Liver (tissue), 9 donors: ENCODE results near the gene PAX8. TPM values are rescaled to one million over a fixed set of nuclear protein-coding genes. Genes with fewer than 3 reads are reported as not detected.

ENCODE experiments used
- DNase-seq: peaks from one replicate; pipeline ENCODE4 v3.0.0-alpha.2; 2017; ENCODE audit warnings: low spot score
- H3K27ac ChIP-seq, 2 donors: one replicate each; pipeline ENCODE4 v1.7.0; 2013; ENCODE audit warnings: inconsistent platforms in 2 of 2, low read length in 2 of 2, control low read depth in 1 of 2, low read depth in 1 of 2, mild to moderate bottlenecking in 1 of 2
- H3K27me3 ChIP-seq, 4 donors: one replicate each; pipeline versions ENCODE4 v1.6.1 to v1.7.0; 2013; ENCODE audit warnings: low read length in 3 of 4, inconsistent platforms in 1 of 4, mild to moderate bottlenecking in 1 of 4, moderate library complexity in 1 of 4; ENCODE audit not compliant: control insufficient read depth in 4 of 4, insufficient read depth in 4 of 4
- H3K36me3 ChIP-seq, 4 donors: one replicate each; pipeline versions ENCODE4 v1.6.1 to v1.7.0; 2013; ENCODE audit warnings: low read length in 3 of 4, mild to moderate bottlenecking in 3 of 4, low read depth in 1 of 4, moderate library complexity in 1 of 4; ENCODE audit not compliant: control insufficient read depth in 4 of 4, insufficient read depth in 3 of 4
- H3K4me1 ChIP-seq, 4 donors: one replicate each; pipeline versions ENCODE4 v1.6.1 to v1.7.0; 2013; ENCODE audit warnings: low read length in 3 of 4, mild to moderate bottlenecking in 3 of 4, moderate library complexity in 1 of 4; ENCODE audit not compliant: control insufficient read depth in 4 of 4, insufficient read depth in 4 of 4
- H3K4me3 ChIP-seq, 3 donors: one replicate each; pipeline versions ENCODE4 v1.6.1 to v1.7.0; 2013; ENCODE audit warnings: low read length in 3 of 3, control low read depth in 1 of 3, low read depth in 1 of 3, mild to moderate bottlenecking in 1 of 3
- H3K9ac ChIP-seq, 2 donors: one replicate each; pipeline ENCODE4 v1.7.0; 2013; ENCODE audit warnings: low read length in 2 of 2, mild to moderate bottlenecking in 2 of 2, moderate library complexity in 2 of 2, control low read depth in 1 of 2, low read depth in 1 of 2
- H3K9me3 ChIP-seq, 4 donors: one replicate each; pipeline versions ENCODE4 v1.6.1 to v1.7.0; 2013; ENCODE audit warnings: low read length in 3 of 4; ENCODE audit not compliant: control insufficient read depth in 4 of 4
- EGR1 ChIP-seq, 2 donors: IDR thresholded peaks; 2 replicates each; pipeline ENCODE4 v1.6.1; 2016 to 2018; ENCODE audit warnings: antibody characterized with exemption in 2 of 2, low read depth in 2 of 2
- FOXA1 ChIP-seq: IDR thresholded peaks from 2 replicates; pipeline ENCODE4 v1.6.1; 2016; ENCODE audit warnings: antibody characterized with exemption
- FOXA2 ChIP-seq: IDR thresholded peaks from 2 replicates; pipeline ENCODE4 v1.6.1; 2016; ENCODE audit warnings: antibody characterized with exemption
- GABPA ChIP-seq, 2 donors: IDR thresholded peaks in 1 of 2; conservative IDR thresholded peaks in 1 of 2; 2 replicates each; pipeline ENCODE4 v1.6.1; 2016; ENCODE audit warnings: antibody characterized with exemption in 2 of 2, mild to moderate bottlenecking in 1 of 2, moderate library complexity in 1 of 2
- HNF4A ChIP-seq, 2 donors: conservative IDR thresholded peaks; 2 replicates each; pipeline ENCODE4 v1.6.1; 2016; ENCODE audit warnings: antibody characterized with exemption in 2 of 2, mild to moderate bottlenecking in 2 of 2
- HNF4G ChIP-seq: IDR thresholded peaks from 2 replicates; pipeline ENCODE4 v1.6.1; 2016; ENCODE audit warnings: antibody characterized with exemption
- JUND ChIP-seq, 2 donors: IDR thresholded peaks; 2 replicates each; pipeline ENCODE4 v1.6.1; 2016; ENCODE audit warnings: antibody characterized with exemption in 2 of 2
- NR2F2 ChIP-seq: IDR thresholded peaks from 2 replicates; pipeline ENCODE4 v1.6.1; 2016; ENCODE audit warnings: antibody characterized with exemption
- RAD21 ChIP-seq, 2 donors: IDR thresholded peaks; 2 replicates each; pipeline ENCODE4 v1.6.1; 2016; ENCODE audit warnings: antibody characterized with exemption in 2 of 2, mild to moderate bottlenecking in 2 of 2
- RXRA ChIP-seq, 2 donors: IDR thresholded peaks; 2 replicates each; pipeline ENCODE4 v1.6.1; 2017 to 2018; ENCODE audit warnings: antibody characterized with exemption in 2 of 2, mild to moderate bottlenecking in 1 of 2
- SP1 ChIP-seq: IDR thresholded peaks from 2 replicates; pipeline ENCODE4 v1.6.1; 2018; ENCODE audit warnings: antibody characterized with exemption, mild to moderate bottlenecking
- TAF1 ChIP-seq: conservative IDR thresholded peaks from 2 replicates; pipeline ENCODE4 v1.6.1; 2016; ENCODE audit warnings: antibody characterized with exemption, mild to moderate bottlenecking
- YY1 ChIP-seq: IDR thresholded peaks from 2 replicates; pipeline ENCODE4 v1.6.1; 2016; ENCODE audit warnings: antibody characterized with exemption, mild to moderate bottlenecking
- WGBS: extraction: QIAGEN DNeasy Blood & Tissue Kit; methylation state at CpG from one replicate; pipeline ENCODE4 v1.1.7; 2013; 5-methylcytosine and 5-hydroxymethylcytosine counted together
- polyA plus RNA-seq, 2 donors: library from polyadenylated mRNA; stranded (reverse) in 1 of 2; unstranded in 1 of 2; fragments of 200-250 nt in 1 of 2; fragments of >200 nt in 1 of 2; fragmentation: Nextera tagmentation in 1 of 2; extraction: Ambion mirVana in 1 of 2; gene quantifications; one replicate each; pipeline versions ENCODE4 v1.2.1 to v1.2.3, GENCODE V29; 2013 to 2015
- total RNA-seq, 2 donors: library from RNA; depleted of rRNA; stranded (reverse); fragments of >200 nt; gene quantifications; one replicate each; pipeline ENCODE4 v1.2.3, GENCODE V29; 2014
- TF ChIP-seq, protein P1 (sequence below): IDR thresholded peaks from 2 replicates; pipeline ENCODE4 v1.6.1; 2016; ENCODE audit warnings: antibody characterized with exemption
- TF ChIP-seq, protein P2 (sequence below): IDR thresholded peaks from 2 replicates; pipeline ENCODE4 v1.6.1; 2016; ENCODE audit warnings: antibody characterized with exemption
- TF ChIP-seq, protein P3 (sequence below): fragments of 150-350 bp; IDR thresholded peaks from 2 replicates; pipeline ENCODE4 v1.5.1; 2017; ENCODE audit warnings: improper control_type of control experiment, low read depth, low read length; ENCODE audit not compliant: missing input control
- TF ChIP-seq, protein P4 (sequence below): IDR thresholded peaks from 2 replicates; pipeline ENCODE4 v1.6.1; 2016; ENCODE audit warnings: antibody characterized with exemption, mild to moderate bottlenecking
- TF ChIP-seq, protein P5 (sequence below): IDR thresholded peaks from 2 replicates; pipeline ENCODE4 v1.6.1; 2016; ENCODE audit warnings: antibody characterized with exemption
- donor health status: healthy.
- donor health status: healthy.
- donor health status: healthy.
- donor health status: healthy.
- donor health status: healthy.

The PAX8 gene
- total and polyA plus RNA-seq, 4 donors, result 0.09 to 0.85 (median 0.33) TPM

DNA sequence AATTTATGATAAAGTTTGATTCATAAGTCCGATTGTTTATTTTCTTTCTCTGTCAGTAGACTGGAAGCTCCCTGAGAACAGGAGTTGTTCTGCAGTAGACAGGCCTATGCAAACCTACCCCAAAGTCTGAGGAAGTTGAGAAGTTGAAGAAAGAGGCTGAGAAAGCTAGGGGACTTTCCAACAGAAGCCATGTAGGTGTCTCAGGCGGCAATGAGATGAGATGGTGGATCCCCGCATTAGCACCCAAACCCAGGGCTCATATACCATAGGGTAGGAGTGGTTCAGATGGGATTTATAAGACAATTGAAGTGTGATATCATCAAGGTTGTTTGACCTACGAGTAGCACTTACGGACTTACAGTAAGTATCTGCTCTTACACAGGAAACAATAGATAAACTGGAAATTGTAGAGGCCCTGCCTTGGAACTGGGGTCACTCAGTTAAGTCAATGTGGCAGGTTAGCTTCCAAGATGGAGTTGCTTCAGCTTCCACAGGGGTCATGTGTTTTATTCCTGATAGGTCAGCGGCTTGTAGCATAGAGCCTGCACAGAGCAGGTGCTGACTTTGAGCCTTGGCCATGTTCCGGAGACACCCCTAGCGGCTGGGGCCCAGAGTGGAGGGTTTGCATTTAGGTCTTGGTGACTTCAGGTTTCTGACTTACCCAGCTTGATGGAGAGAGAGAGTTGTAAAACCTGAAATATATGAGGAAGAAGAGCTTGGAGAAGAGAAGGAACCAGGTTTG is 107.2 kb downstream of the PAX8 start:
- Histone ChIP-seq H3K36me3 (peaks cover 0 to 1% (median 0%) of the 10 kb centered on the region in 4 donors), H3K9ac (no peak overlapping the region), H3K27ac (no peak overlapping the region), H3K27me3 (no peaks in the 10 kb centered on the region), H3K4me1 (peaks cover 0 to 29% (median 18%) of the 10 kb centered on the region in 4 donors), H3K4me3 (no peak overlapping the region), H3K9me3 (no peaks in the 10 kb centered on the region)
- TF ChIP-seq NR2F2 (no peak), YY1 (no peak), JUND (IDR thresholded peaks at IDR 0.05) (no peak), RAD21 (IDR thresholded peaks at IDR 0.05) (no peak), HNF4A (conservative IDR thresholded peaks at IDR 0.05) (no peak), TAF1 (no peak), RXRA (IDR thresholded peaks at IDR 0.05) (no peak), HNF4G (no peak), FOXA1 (no peak), GABPA (IDR thresholded peaks at IDR 0.05 in 1 of 2, conservative IDR thresholded peaks at IDR 0.05 in 1 of 2) (no peak), EGR1 (IDR thresholded peaks at IDR 0.05; ENCODE audit: low read depth in 2 of 2) (no peak), FOXA2 (no peak), SP1 (no peak)
- TF ChIP-seq, protein P1, sequence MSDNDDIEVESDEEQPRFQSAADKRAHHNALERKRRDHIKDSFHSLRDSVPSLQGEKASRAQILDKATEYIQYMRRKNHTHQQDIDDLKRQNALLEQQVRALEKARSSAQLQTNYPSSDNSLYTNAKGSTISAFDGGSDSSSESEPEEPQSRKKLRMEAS, result no peak
- TF ChIP-seq, protein P2, sequence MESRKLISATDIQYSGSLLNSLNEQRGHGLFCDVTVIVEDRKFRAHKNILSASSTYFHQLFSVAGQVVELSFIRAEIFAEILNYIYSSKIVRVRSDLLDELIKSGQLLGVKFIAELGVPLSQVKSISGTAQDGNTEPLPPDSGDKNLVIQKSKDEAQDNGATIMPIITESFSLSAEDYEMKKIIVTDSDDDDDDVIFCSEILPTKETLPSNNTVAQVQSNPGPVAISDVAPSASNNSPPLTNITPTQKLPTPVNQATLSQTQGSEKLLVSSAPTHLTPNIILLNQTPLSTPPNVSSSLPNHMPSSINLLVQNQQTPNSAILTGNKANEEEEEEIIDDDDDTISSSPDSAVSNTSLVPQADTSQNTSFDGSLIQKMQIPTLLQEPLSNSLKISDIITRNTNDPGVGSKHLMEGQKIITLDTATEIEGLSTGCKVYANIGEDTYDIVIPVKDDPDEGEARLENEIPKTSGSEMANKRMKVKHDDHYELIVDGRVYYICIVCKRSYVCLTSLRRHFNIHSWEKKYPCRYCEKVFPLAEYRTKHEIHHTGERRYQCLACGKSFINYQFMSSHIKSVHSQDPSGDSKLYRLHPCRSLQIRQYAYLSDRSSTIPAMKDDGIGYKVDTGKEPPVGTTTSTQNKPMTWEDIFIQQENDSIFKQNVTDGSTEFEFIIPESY, result no peak
- TF ChIP-seq, protein P3, sequence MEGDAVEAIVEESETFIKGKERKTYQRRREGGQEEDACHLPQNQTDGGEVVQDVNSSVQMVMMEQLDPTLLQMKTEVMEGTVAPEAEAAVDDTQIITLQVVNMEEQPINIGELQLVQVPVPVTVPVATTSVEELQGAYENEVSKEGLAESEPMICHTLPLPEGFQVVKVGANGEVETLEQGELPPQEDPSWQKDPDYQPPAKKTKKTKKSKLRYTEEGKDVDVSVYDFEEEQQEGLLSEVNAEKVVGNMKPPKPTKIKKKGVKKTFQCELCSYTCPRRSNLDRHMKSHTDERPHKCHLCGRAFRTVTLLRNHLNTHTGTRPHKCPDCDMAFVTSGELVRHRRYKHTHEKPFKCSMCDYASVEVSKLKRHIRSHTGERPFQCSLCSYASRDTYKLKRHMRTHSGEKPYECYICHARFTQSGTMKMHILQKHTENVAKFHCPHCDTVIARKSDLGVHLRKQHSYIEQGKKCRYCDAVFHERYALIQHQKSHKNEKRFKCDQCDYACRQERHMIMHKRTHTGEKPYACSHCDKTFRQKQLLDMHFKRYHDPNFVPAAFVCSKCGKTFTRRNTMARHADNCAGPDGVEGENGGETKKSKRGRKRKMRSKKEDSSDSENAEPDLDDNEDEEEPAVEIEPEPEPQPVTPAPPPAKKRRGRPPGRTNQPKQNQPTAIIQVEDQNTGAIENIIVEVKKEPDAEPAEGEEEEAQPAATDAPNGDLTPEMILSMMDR, result no peak
- TF ChIP-seq, protein P4, sequence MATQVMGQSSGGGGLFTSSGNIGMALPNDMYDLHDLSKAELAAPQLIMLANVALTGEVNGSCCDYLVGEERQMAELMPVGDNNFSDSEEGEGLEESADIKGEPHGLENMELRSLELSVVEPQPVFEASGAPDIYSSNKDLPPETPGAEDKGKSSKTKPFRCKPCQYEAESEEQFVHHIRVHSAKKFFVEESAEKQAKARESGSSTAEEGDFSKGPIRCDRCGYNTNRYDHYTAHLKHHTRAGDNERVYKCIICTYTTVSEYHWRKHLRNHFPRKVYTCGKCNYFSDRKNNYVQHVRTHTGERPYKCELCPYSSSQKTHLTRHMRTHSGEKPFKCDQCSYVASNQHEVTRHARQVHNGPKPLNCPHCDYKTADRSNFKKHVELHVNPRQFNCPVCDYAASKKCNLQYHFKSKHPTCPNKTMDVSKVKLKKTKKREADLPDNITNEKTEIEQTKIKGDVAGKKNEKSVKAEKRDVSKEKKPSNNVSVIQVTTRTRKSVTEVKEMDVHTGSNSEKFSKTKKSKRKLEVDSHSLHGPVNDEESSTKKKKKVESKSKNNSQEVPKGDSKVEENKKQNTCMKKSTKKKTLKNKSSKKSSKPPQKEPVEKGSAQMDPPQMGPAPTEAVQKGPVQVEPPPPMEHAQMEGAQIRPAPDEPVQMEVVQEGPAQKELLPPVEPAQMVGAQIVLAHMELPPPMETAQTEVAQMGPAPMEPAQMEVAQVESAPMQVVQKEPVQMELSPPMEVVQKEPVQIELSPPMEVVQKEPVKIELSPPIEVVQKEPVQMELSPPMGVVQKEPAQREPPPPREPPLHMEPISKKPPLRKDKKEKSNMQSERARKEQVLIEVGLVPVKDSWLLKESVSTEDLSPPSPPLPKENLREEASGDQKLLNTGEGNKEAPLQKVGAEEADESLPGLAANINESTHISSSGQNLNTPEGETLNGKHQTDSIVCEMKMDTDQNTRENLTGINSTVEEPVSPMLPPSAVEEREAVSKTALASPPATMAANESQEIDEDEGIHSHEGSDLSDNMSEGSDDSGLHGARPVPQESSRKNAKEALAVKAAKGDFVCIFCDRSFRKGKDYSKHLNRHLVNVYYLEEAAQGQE, result no peak
- TF ChIP-seq, protein P5, sequence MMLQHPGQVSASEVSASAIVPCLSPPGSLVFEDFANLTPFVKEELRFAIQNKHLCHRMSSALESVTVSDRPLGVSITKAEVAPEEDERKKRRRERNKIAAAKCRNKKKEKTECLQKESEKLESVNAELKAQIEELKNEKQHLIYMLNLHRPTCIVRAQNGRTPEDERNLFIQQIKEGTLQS, result no peak
- WGBS, result 94% methylated on average over 8 of the region's 8 CpGs
- DNase-seq, result no peak
